ENCODE data around the gene EPC2. TPM values are rescaled to one million over a fixed set of nuclear protein-coding genes. Genes with fewer than 3 reads are reported as not detected.

Gene EPC2
- total and polyA plus RNA-seq, 3 donors from 2014 or later, result 22.5 to 53.1 (median 41.7) TPM

DNA sequence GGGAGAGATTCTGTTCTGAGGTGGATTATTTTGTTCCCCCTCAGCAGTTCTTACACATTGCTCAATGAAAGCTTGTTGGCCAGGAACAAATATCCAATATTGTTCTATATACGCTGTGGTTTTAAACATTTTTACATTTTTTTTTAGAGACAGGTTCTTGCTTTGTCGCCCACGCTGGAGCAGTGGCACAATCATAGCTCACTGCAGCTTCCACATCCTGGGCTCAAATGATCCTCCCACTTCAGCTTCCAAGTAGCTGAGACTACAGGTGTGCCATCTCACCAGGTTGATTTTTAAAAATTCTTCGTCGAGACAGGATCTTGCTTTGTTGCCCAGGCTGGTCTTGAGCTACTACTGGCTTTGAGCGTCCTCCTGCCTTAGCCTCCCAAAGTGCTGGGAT, 171.6 kb downstream of the EPC2 start:
- Histone ChIP-seq H3K36me3 (ENCODE audit: low read depth, missing control alignments) (no peaks in the 10 kb centered on the region), H3K4me1 (peaks cover 32% of the 10 kb centered on the region), H3K9me3 (no peaks in the 10 kb centered on the region), H3K4me3 (no peak overlapping the region), H3K27me3 (no peaks in the 10 kb centered on the region), H3K27ac (no peak overlapping the region)
- TF ChIP-seq POLR2A (IDR thresholded peaks at IDR 0.05), result no peak
- TF ChIP-seq, protein P1, sequence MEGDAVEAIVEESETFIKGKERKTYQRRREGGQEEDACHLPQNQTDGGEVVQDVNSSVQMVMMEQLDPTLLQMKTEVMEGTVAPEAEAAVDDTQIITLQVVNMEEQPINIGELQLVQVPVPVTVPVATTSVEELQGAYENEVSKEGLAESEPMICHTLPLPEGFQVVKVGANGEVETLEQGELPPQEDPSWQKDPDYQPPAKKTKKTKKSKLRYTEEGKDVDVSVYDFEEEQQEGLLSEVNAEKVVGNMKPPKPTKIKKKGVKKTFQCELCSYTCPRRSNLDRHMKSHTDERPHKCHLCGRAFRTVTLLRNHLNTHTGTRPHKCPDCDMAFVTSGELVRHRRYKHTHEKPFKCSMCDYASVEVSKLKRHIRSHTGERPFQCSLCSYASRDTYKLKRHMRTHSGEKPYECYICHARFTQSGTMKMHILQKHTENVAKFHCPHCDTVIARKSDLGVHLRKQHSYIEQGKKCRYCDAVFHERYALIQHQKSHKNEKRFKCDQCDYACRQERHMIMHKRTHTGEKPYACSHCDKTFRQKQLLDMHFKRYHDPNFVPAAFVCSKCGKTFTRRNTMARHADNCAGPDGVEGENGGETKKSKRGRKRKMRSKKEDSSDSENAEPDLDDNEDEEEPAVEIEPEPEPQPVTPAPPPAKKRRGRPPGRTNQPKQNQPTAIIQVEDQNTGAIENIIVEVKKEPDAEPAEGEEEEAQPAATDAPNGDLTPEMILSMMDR (IDR thresholded peaks at IDR 0.05), result no peak
- intact Hi-C loops (cut with DNase I; ENCODE audit: low total_unique reads), result no loop called here
- no peak for DNase-seq
- 94 to 95% methylated on average over 6 of the region's 6 CpGs for WGBS, 2 donors

DNA sequence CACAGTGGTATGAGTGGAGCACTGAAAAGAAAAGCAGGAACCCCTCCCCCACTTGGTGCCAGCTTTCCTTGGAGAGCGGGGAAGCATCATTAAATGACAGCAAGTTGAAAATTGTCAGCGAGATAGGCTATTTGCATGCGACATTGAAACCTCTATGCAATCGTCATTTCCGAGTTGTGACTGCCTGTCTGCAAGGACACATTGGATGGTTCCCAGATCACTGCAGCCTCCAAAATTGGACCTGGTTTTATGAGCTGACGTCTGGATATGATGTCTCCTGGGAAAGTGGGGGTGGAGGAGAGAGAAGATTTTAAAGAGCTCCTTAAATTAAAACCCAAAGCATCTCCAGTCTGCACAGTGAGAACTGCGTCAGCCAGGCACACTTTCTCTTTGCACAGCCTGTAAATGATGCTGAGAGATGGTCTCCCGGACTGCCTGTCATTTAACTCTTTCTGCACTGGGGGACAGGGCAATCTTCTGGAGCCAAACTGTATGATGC, 172.7 kb downstream of the EPC2 start:
- no peak for TF ChIP-seq POLR2A (IDR thresholded peaks at IDR 0.05)
- TF ChIP-seq, protein P1 (IDR thresholded peaks at IDR 0.05), result no peak
- Histone ChIP-seq H3K27me3 (no peaks in the 10 kb centered on the region), H3K9me3 (no peaks in the 10 kb centered on the region), H3K4me1 (peaks cover 24% of the 10 kb centered on the region), H3K36me3 (ENCODE audit: low read depth, missing control alignments) (no peaks in the 10 kb centered on the region), H3K4me3 (no peak overlapping the region), H3K27ac (no peak overlapping the region)
- peak; percentile 39 for DNase-seq
- intact Hi-C loops (cut with DNase I; ENCODE audit: low total_unique reads), result no loop called here
- 28 to 31% methylated on average over 8 of the region's 8 CpGs for WGBS, 2 donors

DNA sequence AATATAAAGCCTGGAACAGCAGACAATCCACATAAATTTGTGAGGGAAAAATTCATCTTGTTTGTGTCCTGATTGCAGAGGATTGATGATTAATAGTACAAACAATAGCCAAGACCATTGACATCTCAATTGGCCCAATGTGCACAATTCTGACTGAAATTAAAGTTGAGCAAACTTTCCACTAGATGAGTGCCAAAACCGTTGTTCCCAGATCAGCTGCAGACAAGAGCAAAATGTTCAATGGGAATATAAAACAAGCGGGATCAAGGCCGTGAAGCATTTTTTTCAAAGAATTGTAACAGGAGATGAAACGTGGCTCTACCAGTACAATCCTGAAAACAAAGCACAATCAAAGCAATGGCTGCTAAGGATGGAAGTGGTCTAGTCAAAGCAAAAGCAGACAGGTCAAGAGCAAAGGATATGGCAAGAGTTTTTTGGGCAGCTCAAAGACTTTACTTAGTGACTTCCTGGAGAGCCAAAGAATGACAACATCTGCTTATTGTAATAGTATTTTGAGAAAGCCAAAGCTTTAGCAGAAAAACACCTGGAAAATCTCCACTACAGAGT, 174.6 kb downstream of the EPC2 start:
- TF ChIP-seq, protein P1 (IDR thresholded peaks at IDR 0.05), result no peak
- TF ChIP-seq POLR2A (IDR thresholded peaks at IDR 0.05), result no peak
- Histone ChIP-seq H3K27me3 (no peaks in the 10 kb centered on the region), H3K27ac (peak overlapping the region in 1 of 2 donors; percentile 25), H3K9me3 (no peaks in the 10 kb centered on the region), H3K36me3 (ENCODE audit: low read depth, missing control alignments) (no peaks in the 10 kb centered on the region), H3K4me3 (no peak overlapping the region), H3K4me1 (peaks cover 14% of the 10 kb centered on the region)
- intact Hi-C loops (cut with DNase I; ENCODE audit: low total_unique reads), result no loop called here
- WGBS, 2 donors, result 20 to 28% methylated on average over 4 of the region's 4 CpGs
- no peak for DNase-seq

DNA sequence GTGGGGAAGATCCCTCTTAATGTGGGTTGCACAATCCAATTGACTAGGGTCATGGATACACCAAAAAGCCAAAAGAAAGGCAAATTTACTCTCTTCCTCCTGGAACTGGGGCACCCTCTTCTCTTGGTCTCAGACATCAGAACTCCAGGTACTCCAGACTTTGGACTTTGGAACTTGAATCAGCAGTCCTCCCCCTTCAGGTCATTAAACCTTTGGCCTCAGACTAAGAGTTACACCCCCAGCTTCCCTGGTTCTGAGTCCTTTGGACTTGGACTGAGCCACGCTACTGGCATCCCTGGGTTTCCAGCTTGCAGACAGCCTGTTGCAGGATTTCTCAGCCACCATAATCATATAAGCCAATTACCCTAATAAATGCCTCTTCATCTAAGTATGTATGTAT, 179.6 kb downstream of the EPC2 start:
- TF ChIP-seq, protein P1 (IDR thresholded peaks at IDR 0.05), result no peak
- TF ChIP-seq POLR2A (IDR thresholded peaks at IDR 0.05), result no peak
- Histone ChIP-seq H3K9me3 (no peaks in the 10 kb centered on the region), H3K36me3 (ENCODE audit: low read depth, missing control alignments) (no peaks in the 10 kb centered on the region), H3K4me3 (no peak overlapping the region), H3K27ac (no peak overlapping the region), H3K4me1 (peaks cover 2% of the 10 kb centered on the region), H3K27me3 (no peaks in the 10 kb centered on the region)
- no peak for DNase-seq
- intact Hi-C loops (cut with DNase I; ENCODE audit: low total_unique reads), result no loop called here
- 81 to 100% methylated on average over 1 of the region's 1 CpG for WGBS, 2 donors

DNA sequence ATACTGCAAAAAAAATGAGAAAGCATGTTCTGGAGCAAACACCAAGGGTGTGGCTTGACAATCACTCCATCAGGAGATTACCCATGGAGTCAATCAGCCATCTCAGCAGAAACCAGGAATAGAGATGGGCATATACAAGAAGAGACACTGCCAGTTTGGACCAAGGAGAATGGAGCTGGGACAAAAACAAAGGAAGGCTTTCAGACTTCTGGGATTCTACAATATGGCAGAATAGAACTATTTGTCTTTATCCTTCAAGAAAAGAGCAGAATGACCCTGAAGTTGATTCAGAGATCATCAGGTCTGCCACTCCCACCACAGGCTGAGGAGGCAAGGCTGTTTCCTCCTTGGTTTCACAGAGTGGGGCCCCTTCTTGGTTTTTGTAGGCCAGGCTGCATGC, 182.2 kb downstream of the EPC2 start:
- intact Hi-C loops (cut with DNase I; ENCODE audit: low total_unique reads), result no loop called here
- peak; percentile 39 for DNase-seq
- TF ChIP-seq, protein P1 (IDR thresholded peaks at IDR 0.05), result no peak
- no peak for TF ChIP-seq POLR2A (IDR thresholded peaks at IDR 0.05)
- Histone ChIP-seq H3K27ac (no peak overlapping the region), H3K27me3 (no peaks in the 10 kb centered on the region), H3K4me3 (no peak overlapping the region), H3K36me3 (ENCODE audit: low read depth, missing control alignments) (no peaks in the 10 kb centered on the region), H3K9me3 (no peaks in the 10 kb centered on the region), H3K4me1 (no peaks in the 10 kb centered on the region)

All from testis (tissue), 3 donors.